WTC11 (cell line): ENCODE results near the gene PGLYRP2. TPM values are rescaled to one million over a fixed set of nuclear protein-coding genes. Genes with fewer than 3 reads are reported as not detected.
"Not testable (repeated sequence)": the region's sequence is repeated elsewhere in the genome, so short reads cannot be mapped to it uniquely, and the experiment has no call there.

Experiments
- ATAC-seq: fragments of 200-7000 bp; cut with Tn5 transposase; 2 replicates; pipeline ENCODE4 v1.10.0; 2021; ENCODE audit warnings: mild to moderate bottlenecking, moderate library complexity
- CTCF ChIA-PET: fragments of 300-600 bp; sonication (Branson Sonifier 250); formaldehyde crosslinking; loops from one replicate; lab custom pipeline; 2021; ENCODE audit warnings: antibody characterized with exemption; lab: Charles Lee
- POLR2A ChIA-PET: fragments of 350-600 bp; sonication (Branson Sonifier 250); formaldehyde crosslinking; loops from one replicate; lab custom pipeline; 2021; ENCODE audit warnings: antibody characterized with exemption; lab: Charles Lee
- DNase-seq: peaks from one replicate; pipeline ENCODE4 v3.0.0; 2021; ENCODE audit warnings: low spot score
- H3K27ac Mint-ChIP-seq: 2 replicates; pipeline ENCODE4 v1.8.0; 2021; ENCODE audit warnings: mixed read lengths
- H3K27me3 Mint-ChIP-seq: 2 replicates; pipeline ENCODE4 v1.8.0; 2021; ENCODE audit warnings: low read depth, mild to moderate bottlenecking, moderate library complexity, mixed read lengths
- H3K36me3 Mint-ChIP-seq: 2 replicates; pipeline ENCODE4 v1.8.0; 2021; ENCODE audit warnings: mixed read lengths
- H3K4me1 Mint-ChIP-seq: 2 replicates; pipeline ENCODE4 v1.8.0; 2022; ENCODE audit warnings: mixed read lengths
- H3K4me3 Mint-ChIP-seq: 2 replicates; pipeline ENCODE4 v1.8.0; 2021; ENCODE audit warnings: mild to moderate bottlenecking, moderate library complexity, mixed read lengths
- H3K9me3 Mint-ChIP-seq: 2 replicates; pipeline ENCODE4 v1.8.0; 2021; ENCODE audit warnings: mixed read lengths
- ATF1 ChIP-seq: sonication (generic); formaldehyde crosslinking; IDR thresholded peaks from 2 replicates; pipeline ENCODE4 v1.8.1; 2023; ENCODE audit warnings: mild to moderate bottlenecking, moderate library complexity, missing genetic modification reagents
- ATF6 ChIP-seq: sonication (generic); formaldehyde crosslinking; IDR thresholded peaks from 2 replicates; pipeline ENCODE4 v1.8.1; 2023; ENCODE audit warnings: mild to moderate bottlenecking, missing genetic modification reagents
- CDX4 ChIP-seq: fragments of 250-450 bp; sonication (Bioruptor Pico); IDR thresholded peaks from 2 replicates; pipeline ENCODE4 v1.9.0; 2021; ENCODE audit warnings: moderate library complexity, mild to moderate bottlenecking, inconsistent platforms, borderline replicate concordance
- ETV6 ChIP-seq: sonication (generic); formaldehyde crosslinking; IDR thresholded peaks from 2 replicates; pipeline ENCODE4 v1.8.1; 2022; ENCODE audit warnings: mild to moderate bottlenecking, missing genetic modification reagents
- GABPB1 ChIP-seq: sonication (generic); formaldehyde crosslinking; IDR thresholded peaks from 2 replicates; pipeline ENCODE4 v1.8.1; 2023; ENCODE audit warnings: mild to moderate bottlenecking, missing genetic modification reagents
- GRHL2 ChIP-seq: fragments of 250-450 bp; sonication (Bioruptor Pico); IDR thresholded peaks from 2 replicates; pipeline ENCODE4 v1.8.0; 2022; ENCODE audit warnings: mild to moderate bottlenecking, moderate library complexity; ENCODE audit not compliant: insufficient replicate concordance, severe bottlenecking
- KAT7 ChIP-seq: sonication (generic); formaldehyde crosslinking; IDR thresholded peaks from 2 replicates; pipeline ENCODE4 v1.8.1; 2023; ENCODE audit warnings: missing genetic modification reagents, mild to moderate bottlenecking, borderline replicate concordance
- MYBL2 ChIP-seq: sonication (generic); formaldehyde crosslinking; IDR thresholded peaks from 2 replicates; pipeline ENCODE4 v1.8.1; 2023; ENCODE audit warnings: mild to moderate bottlenecking, moderate library complexity, missing genetic modification reagents
- NFATC4 ChIP-seq: fragments of 250-450 bp; sonication (Bioruptor Pico); IDR thresholded peaks from 2 replicates; pipeline ENCODE4 v1.9.0; 2021; ENCODE audit warnings: mild to moderate bottlenecking
- NR3C1 ChIP-seq: sonication (generic); formaldehyde crosslinking; conservative IDR thresholded peaks from 2 replicates; pipeline ENCODE4 v1.8.1; 2023; ENCODE audit warnings: low read depth, mild to moderate bottlenecking, missing genetic modification reagents
- OVOL2 ChIP-seq: fragments of 250-450 bp; sonication (Bioruptor Pico); IDR thresholded peaks from 2 replicates; pipeline ENCODE4 v1.9.0; 2021; ENCODE audit warnings: mild to moderate bottlenecking, borderline replicate concordance
- RELA ChIP-seq: sonication (generic); formaldehyde crosslinking; IDR thresholded peaks from 2 replicates; pipeline ENCODE4 v1.8.1; 2022; ENCODE audit warnings: missing genetic modification reagents, mild to moderate bottlenecking, borderline replicate concordance
- ZNF317 ChIP-seq: sonication (generic); formaldehyde crosslinking; IDR thresholded peaks from 2 replicates; pipeline ENCODE4 v1.8.1; 2023; ENCODE audit warnings: low read depth, mild to moderate bottlenecking, moderate library complexity, missing genetic modification reagents, borderline replicate concordance
- ZNF416 ChIP-seq: fragments of 250-450 bp; sonication (Bioruptor Pico); IDR thresholded peaks from 2 replicates; pipeline ENCODE4 v1.9.0; 2021; ENCODE audit warnings: mild to moderate bottlenecking, inconsistent platforms
- total RNA-seq: library from RNA; stranded (reverse); gene quantifications from 3 replicates; pipeline ENCODE4 v1.2.3, GENCODE V29; 2021
- TF ChIP-seq, protein P1 (sequence below): sonication (generic); formaldehyde crosslinking; IDR thresholded peaks from 2 replicates; pipeline ENCODE4 v1.8.0; 2022; ENCODE audit warnings: missing genetic modification reagents
- TF ChIP-seq, protein P2 (sequence below): sonication (generic); formaldehyde crosslinking; IDR thresholded peaks from 2 replicates; pipeline ENCODE4 v1.8.0; 2023; ENCODE audit warnings: missing genetic modification reagents, mild to moderate bottlenecking, borderline replicate concordance

Gene PGLYRP2
- total RNA-seq, 1 experiment from 2014 or later = not detected

DNA sequence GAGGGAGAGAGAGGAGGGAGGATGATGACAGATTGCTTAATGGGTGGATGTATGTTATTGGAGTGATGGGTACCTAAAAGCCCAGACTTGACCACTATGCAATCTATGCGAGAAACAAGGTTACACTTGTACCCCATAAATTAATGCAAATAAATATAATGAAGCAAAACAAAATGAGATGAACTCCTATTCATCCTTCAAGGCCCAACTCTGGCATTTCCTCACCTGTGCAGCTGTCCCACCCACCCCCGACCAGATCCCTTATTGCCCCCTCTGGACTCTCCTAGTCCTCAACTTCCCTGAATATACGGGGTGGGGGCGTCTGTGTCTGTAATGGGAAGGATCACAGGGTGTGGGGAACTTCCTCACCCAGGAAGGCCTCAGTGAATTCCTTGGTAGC is 4.1 kb downstream of the PGLYRP2 start (continued):
- TF ChIP-seq GRHL2 (CRISPR knock-in tag) (no peak), GABPB1 (CRISPR knock-in tag) (no peak)

DNA sequence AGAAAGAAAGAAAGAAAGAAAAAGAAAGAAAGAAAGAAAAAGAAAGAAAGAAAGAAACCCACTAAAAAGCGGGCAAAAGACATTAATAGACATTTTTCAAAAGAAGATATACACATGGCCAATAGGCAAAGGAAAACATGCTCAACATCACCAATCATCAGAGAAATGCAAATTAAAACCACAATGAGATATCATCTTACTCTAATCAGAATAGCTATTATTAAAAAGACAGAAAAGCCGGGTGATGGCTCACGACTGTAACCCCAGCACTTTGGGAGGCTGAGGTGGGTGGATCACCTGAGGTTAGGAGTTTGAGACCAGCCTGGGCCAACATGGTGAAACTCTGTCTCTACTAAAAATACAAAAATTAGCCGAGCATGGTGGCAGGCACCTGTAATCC is 5.5 kb downstream of the PGLYRP2 start:
- H3K4me1 Mint-ChIP-seq, DNase-seq, H3K4me3 Mint-ChIP-seq, ATAC-seq, H3K27ac Mint-ChIP-seq, CTCF ChIA-PET, H3K36me3 Mint-ChIP-seq, POLR2A ChIA-PET: not testable (repeated sequence)
- Mint-ChIP-seq H3K9me3 (peaks cover 22% of the 10 kb centered on the region), H3K27me3 (peaks cover 44% of the 10 kb centered on the region)

DNA sequence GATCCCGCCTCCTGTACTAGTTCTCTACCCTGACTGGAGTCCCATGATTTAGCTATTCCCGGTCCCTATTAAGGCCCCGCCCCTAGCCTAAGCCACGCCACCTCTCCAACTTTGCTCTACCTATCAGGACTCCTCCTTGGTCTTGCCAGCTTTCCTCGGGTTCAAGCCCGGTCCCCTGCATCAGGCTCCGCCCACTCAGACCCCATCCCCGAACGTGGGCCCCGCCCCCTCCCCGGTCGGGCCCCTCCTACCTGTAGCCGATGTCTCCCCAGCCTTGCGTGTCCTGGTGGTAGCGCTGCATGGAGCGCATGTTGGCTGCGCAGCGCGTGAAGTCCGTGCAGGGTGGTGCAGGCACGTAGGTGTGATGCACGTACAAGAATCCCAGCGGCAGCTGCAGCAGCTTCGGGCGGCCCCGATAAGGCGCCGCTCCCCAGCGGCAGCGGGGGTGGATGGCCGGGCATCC is 7.6 kb downstream of the PGLYRP2 start:
- Mint-ChIP-seq H3K4me1 (peaks cover 5% of the 10 kb centered on the region; the same call in 1 of the 2 replicates), H3K27me3 (peaks cover 65% of the 10 kb centered on the region), H3K9me3 (peaks cover 18% of the 10 kb centered on the region), H3K4me3 (no peak overlapping the region), H3K36me3 (no peaks in the 10 kb centered on the region), H3K27ac (no peak overlapping the region)
- ATAC-seq (0 out of 2 replicates have a peak, but pooled peaks have one; percentile 11), DNase-seq (peak; percentile 56)
- ChIA-PET CTCF (interaction anchor here (1.1 to 1.3 kb wide), 2 partner anchors 14 to 52 kb away, joined by 3 to 4 read pairs; partner anchors contain the start of gene AKAP8L), POLR2A (no interaction called here)
- TF ChIP-seq ATF6 (CRISPR knock-in tag) = no peak
- TF ChIP-seq, protein P1, sequence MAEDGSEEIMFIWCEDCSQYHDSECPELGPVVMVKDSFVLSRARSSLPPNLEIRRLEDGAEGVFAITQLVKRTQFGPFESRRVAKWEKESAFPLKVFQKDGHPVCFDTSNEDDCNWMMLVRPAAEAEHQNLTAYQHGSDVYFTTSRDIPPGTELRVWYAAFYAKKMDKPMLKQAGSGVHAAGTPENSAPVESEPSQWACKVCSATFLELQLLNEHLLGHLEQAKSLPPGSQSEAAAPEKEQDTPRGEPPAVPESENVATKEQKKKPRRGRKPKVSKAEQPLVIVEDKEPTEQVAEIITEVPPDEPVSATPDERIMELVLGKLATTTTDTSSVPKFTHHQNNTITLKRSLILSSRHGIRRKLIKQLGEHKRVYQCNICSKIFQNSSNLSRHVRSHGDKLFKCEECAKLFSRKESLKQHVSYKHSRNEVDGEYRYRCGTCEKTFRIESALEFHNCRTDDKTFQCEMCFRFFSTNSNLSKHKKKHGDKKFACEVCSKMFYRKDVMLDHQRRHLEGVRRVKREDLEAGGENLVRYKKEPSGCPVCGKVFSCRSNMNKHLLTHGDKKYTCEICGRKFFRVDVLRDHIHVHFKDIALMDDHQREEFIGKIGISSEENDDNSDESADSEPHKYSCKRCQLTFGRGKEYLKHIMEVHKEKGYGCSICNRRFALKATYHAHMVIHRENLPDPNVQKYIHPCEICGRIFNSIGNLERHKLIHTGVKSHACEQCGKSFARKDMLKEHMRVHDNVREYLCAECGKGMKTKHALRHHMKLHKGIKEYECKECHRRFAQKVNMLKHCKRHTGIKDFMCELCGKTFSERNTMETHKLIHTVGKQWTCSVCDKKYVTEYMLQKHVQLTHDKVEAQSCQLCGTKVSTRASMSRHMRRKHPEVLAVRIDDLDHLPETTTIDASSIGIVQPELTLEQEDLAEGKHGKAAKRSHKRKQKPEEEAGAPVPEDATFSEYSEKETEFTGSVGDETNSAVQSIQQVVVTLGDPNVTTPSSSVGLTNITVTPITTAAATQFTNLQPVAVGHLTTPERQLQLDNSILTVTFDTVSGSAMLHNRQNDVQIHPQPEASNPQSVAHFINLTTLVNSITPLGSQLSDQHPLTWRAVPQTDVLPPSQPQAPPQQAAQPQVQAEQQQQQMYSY (CRISPR knock-in tag) = no peak
- no peak for TF ChIP-seq ATF1 (CRISPR knock-in tag)
- TF ChIP-seq OVOL2 = no peak
- no peak for TF ChIP-seq CDX4 (CRISPR knock-in tag)
- no peak for TF ChIP-seq NR3C1 (CRISPR knock-in tag)
- no peak for TF ChIP-seq NFATC4 (CRISPR knock-in tag)
- TF ChIP-seq, protein P2, sequence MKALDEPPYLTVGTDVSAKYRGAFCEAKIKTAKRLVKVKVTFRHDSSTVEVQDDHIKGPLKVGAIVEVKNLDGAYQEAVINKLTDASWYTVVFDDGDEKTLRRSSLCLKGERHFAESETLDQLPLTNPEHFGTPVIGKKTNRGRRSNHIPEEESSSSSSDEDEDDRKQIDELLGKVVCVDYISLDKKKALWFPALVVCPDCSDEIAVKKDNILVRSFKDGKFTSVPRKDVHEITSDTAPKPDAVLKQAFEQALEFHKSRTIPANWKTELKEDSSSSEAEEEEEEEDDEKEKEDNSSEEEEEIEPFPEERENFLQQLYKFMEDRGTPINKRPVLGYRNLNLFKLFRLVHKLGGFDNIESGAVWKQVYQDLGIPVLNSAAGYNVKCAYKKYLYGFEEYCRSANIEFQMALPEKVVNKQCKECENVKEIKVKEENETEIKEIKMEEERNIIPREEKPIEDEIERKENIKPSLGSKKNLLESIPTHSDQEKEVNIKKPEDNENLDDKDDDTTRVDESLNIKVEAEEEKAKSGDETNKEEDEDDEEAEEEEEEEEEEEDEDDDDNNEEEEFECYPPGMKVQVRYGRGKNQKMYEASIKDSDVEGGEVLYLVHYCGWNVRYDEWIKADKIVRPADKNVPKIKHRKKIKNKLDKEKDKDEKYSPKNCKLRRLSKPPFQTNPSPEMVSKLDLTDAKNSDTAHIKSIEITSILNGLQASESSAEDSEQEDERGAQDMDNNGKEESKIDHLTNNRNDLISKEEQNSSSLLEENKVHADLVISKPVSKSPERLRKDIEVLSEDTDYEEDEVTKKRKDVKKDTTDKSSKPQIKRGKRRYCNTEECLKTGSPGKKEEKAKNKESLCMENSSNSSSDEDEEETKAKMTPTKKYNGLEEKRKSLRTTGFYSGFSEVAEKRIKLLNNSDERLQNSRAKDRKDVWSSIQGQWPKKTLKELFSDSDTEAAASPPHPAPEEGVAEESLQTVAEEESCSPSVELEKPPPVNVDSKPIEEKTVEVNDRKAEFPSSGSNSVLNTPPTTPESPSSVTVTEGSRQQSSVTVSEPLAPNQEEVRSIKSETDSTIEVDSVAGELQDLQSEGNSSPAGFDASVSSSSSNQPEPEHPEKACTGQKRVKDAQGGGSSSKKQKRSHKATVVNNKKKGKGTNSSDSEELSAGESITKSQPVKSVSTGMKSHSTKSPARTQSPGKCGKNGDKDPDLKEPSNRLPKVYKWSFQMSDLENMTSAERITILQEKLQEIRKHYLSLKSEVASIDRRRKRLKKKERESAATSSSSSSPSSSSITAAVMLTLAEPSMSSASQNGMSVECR (CRISPR knock-in tag) = no peak
- no peak for TF ChIP-seq ZNF416
- TF ChIP-seq RELA (CRISPR knock-in tag) = no peak
- no peak for TF ChIP-seq KAT7
- TF ChIP-seq MYBL2 (CRISPR knock-in tag) = no peak
- TF ChIP-seq ETV6 (CRISPR knock-in tag) = no peak
- no peak for TF ChIP-seq ZNF317 (CRISPR knock-in tag)
